K562 treated with DMSO at 1 percent for 24 hours (cell line): ENCODE results near the gene EEF1G. TPM values are rescaled to one million over a fixed set of nuclear protein-coding genes. Genes with fewer than 3 reads are reported as not detected.

Experiments used
- total RNA-seq: library from RNA; unstranded; fragments of 300-600 nt; gene quantifications from 2 replicates; pipeline ENCODE4 v1.2.3, GENCODE V29; 2022; ENCODE audit warnings: low read depth; ENCODE audit not compliant: insufficient read depth

EEF1G gene, protein sequence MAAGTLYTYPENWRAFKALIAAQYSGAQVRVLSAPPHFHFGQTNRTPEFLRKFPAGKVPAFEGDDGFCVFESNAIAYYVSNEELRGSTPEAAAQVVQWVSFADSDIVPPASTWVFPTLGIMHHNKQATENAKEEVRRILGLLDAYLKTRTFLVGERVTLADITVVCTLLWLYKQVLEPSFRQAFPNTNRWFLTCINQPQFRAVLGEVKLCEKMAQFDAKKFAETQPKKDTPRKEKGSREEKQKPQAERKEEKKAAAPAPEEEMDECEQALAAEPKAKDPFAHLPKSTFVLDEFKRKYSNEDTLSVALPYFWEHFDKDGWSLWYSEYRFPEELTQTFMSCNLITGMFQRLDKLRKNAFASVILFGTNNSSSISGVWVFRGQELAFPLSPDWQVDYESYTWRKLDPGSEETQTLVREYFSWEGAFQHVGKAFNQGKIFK
- 3,596 and 3,725 TPM in 2 replicates for total RNA-seq

DNA sequence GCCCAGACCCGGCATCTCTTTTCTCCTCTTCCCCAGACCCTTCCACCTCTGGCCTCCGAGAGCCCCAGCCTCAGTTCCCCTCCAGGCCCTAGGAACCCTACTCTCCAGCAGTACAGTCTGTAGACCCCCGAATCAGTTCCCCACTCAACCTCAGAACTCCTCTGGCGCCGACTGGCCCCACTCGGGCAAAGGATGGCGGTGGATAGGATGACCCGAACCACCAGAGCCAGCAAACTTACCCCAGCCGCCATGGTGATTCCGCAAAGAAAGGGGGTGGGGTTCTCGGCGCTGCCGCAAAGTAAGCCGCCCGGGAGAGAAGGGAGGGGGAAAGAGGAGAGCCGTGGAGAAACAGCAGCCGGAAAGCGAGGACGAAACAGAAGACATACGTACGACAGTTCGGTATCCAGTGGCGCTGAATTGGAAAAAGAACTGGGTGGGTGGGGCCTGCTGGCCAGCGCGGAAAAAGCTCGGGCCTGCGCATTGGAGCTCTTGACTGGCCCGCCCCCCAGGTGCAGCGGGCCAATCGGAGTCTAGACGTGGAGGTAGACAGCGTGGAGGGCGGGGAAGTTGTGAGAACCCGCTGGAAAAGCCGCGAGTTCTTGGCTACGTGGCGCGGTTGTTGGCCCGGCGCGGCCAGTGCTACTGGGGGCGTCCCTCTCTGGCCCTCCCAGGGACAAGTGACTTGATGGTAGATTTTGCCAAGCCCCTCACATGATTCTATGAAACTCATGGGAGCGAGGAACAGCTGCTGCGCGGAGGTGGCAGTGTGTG lies at the start of gene EEF1G:
TSS of gene EEF1G (minus strand) at position 300 of the 771 bp plus-strand sequence. CDS start at position 251, 49 bp downstream.

DNA sequence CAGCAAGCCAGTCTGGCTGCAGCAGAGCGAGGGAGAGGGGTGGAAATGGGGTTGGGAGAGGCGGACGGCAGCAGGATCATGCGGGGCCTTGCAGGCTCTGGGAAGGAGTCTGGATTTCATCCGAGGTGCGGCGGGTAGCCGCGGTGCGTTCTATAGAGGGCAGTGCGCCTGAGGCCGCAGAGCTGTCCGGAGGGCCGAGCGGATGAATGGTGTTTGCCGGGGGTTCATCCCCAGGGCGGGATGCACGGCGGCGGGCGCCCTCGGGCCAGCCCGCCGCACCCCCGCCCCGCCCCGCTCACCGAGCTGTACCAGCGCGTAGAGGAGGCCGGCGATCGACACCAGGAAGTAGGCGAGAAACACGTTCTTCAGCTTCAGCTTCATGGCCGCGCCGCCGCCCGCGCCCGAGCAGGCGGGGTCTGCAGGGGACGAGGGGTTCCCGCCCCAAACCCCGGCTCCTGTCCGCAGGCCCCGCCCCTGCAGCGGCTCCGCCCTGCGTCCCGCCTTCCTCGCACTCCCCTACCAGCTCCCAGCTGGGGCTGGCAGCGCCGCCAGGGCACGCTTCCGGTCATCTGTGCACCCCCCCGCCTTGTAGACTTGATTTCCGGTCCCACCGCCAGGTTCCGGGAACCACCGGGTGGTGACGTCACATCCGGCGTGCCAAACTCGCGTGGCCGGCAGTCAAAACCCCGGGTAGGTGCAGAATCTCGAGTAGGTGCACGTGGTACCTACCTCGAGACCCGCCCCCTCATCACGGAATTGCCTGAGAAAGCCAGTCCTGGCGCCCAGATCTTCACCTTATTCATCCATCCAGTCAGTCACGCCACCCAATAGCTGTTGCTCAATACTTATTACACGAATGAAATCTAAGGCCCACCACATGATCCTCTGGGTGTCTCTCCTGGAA lies 48.1 kb upstream of the EEF1G start, which contains the start of gene B3GAT3:
TSS of gene B3GAT3 (minus strand) at position 420 of the 904 bp plus-strand sequence. CDS start at position 381, 39 bp downstream.

DNA sequence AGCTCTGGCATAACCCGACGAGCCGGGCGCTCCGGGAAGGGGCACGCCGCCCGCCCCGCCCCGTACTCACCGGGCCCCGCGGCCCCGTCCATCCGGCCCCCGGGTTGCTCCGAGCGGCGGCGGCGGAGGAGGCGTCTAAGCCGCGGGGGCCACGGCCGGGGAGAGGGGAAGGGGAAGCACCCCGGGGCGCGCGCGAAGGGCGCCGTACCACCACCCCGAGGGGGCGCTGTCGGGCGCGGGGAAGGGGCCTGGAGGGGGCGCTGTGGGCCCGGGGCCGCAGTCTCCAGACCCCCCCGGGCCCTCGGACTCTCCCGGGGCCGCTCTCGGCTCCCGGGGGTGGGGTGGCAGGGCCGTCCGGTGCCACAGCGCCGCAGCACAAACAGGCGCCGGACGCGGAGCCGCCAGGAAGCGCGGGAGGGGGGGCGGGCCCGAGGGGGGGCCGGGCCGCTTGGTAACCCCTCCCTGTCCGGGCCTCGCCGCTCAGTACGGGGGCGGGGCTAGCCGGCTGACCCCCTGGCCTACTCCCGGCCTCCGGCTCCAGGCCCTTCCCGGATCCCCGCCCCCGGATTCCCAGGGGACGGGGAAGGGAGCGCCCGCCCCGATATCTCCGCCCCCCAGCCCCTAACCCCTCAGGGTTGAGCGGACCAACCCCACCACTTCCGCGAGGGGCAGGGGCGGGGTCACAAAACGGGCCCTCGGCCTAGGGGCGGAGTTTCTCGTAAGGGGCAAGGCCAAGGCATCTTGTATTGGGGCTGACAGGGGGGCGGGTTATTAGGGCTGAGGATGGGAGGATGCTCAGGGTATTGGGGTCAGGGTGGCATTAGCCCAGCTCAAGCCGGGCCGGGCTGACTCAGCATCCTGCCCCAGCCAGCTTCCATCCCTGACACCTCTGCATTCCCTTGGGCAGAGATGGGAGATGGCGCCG lies 38.9 kb upstream of the EEF1G start, which contains the start of the genes EML3 and ROM1:
TSS of gene EML3 (minus strand) at position 410 of the 925 bp plus-strand sequence. CDS start at position 92, 318 bp downstream.
TSS of gene ROM1 (plus strand) at position 892 of the 925 bp plus-strand sequence. CDS start at position 917, 25 bp downstream.

DNA sequence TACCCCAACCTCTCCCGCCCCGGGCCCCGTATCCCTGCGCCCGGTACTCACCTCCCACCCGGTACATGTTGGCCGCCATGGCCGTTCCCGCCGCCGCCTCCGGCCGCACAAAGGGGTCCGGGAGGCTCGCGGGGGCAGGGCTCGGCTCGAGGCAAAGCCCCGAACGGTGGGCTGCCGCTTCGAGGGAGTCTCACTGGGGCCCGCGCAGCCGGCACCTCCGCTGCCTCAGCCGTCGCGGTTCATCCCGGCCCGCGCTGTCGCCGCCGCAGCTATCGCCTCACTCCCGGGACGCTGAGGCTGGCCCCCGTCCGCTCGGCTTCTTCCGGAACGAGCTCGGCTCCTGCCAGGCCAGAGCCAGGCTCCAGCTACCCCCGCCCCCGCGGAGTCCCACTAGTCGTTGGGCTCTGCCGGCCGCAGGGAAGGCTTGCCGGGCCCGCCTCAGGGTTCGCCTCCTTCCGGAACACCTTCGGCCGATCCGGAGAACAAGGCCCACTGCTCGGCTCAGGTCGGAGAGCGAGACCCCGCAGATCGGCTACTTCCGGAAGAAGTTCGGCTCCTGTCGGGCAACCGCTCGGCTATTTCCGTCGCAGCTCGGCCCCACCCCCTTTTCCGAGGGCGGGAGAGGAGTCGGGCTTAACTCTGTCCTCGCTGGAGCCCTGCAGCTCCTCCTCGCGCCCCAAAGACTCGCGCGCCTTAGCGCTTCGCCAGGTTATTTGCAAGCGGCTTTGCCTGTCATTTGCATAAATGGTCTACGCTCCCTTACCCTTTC lies 27.9 kb upstream of the EEF1G start, which contains the start of gene MTA2:
TSS of gene MTA2 (minus strand) at position 494 of the 769 bp plus-strand sequence. CDS start at position 79, 415 bp downstream.

DNA sequence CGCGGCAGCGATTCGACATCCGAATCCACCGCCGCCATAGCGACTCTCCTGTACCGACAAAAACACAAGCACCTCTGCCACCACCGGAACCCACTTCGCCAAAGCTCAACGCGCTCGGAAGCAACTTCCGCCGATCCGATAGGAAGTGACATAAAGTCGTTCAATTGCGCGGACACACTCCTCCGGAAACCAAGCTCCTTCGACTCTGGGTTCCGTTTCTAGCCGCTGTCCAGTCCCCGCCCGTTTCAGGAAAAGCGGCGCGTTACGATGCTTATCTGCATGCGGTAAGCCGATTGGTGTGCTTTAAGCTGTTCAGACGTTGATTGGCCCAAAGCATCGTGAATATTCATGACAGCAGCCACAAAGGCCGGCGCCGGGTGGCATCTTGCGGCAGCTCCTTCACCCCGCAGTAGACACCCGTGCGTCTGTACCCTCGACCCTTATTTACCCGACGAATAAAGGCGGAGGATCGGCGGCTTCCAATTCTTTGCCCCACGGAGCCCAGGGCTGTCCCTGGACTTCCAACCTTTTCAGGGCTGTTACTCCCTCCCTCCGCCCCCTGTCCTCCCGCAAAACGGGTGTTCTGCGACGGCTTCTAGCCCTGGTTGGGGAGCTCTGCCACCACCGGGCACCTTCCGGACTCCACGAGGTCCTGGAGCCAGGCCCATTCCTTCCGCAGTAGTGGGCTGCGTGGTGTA lies 17.9 kb upstream of the EEF1G start, which contains the start of gene TUT1:
TSS of gene TUT1 (minus strand) at position 76 of the 698 bp plus-strand sequence. CDS start at position 38, 38 bp downstream.

DNA sequence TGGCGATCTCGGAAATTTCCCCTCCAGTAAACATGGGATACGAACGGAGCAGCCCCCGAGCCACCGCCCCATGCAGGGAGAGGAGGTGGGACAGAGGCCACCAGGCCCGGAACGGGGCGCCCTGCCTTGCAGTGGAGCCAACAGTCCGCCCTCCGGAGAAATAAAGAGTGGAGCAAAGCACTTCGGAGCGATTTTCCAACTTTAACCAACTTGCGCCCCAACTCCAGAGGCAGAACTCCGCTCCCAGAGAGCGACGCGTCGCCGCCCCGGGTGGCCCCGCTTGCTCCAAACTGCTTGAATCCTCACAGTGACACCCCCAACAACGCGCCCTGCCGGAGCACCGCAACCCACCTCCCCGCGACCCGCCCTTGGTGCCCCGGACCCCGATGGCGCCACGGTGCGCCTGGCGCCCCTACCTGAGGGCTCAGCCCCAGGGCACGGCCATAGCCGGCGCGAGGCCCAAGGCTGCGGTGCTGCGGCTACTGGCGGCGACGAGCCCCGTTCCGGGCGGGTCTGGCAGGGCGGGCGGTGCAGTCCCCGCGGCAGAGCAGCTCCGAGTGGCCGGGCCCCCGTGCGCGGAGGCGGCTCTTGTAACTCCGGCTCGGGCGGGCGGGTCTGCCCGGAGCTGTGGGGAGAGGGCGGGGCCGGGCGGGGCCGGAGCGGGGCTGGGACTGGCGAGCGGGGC lies 27.3 kb downstream of the EEF1G start, which contains the start of gene AHNAK:
TSS of gene AHNAK (minus strand) at position 563 of the 685 bp plus-strand sequence. CDS start 10,708 bp downstream, outside the sequence.

Other genes starting within 250 kb of the EEF1G start
- 33.6 and 38.2 TPM in 2 replicates for gene ASRGL1, start 236.4 kb downstream of the EEF1G start, total RNA-seq
- not detected in 2 replicates for gene SCGB1A1, start 154.9 kb downstream of the EEF1G start, total RNA-seq
- 22.4 and 23.6 TPM in 2 replicates for gene AHNAK, start 27.1 kb downstream of the EEF1G start, total RNA-seq
- gene TUT1, start 17.6 kb upstream of the EEF1G start, total RNA-seq, result 29.6 and 30.9 TPM in 2 replicates
- 101 and 103 TPM in 2 replicates for gene MTA2, start 28.0 kb upstream of the EEF1G start, total RNA-seq
- 33.2 and 34.6 TPM in 2 replicates for gene EML3, start 38.9 kb upstream of the EEF1G start, total RNA-seq
- 1.3 and 1.7 TPM in 2 replicates for gene ROM1, start 39.4 kb upstream of the EEF1G start, total RNA-seq
- 118 TPM in 2 replicates for gene B3GAT3, start 48.1 kb upstream of the EEF1G start, total RNA-seq
- gene GANAB, start 72.7 kb upstream of the EEF1G start, total RNA-seq, result 290 and 292 TPM in 2 replicates
- gene INTS5, start 79.4 kb upstream of the EEF1G start, total RNA-seq, result 44.5 and 48.9 TPM in 2 replicates
- 127 and 134 TPM in 2 replicates for gene C11orf98, start 91.3 kb upstream of the EEF1G start, total RNA-seq
- gene CSKMT, start 91.4 kb upstream of the EEF1G start, total RNA-seq, result 26.4 and 27.9 TPM in 2 replicates
- 24.1 and 25.0 TPM in 2 replicates for gene UQCC3, start 97.8 kb upstream of the EEF1G start, total RNA-seq
- gene LBHD1, start 98.4 kb upstream of the EEF1G start, total RNA-seq, result 5.9 and 7.1 TPM in 2 replicates
- 259 and 275 TPM in 2 replicates for gene UBXN1, start 105.2 kb upstream of the EEF1G start, total RNA-seq
- 0.22 TPM in 1 of 2 replicates, not detected in the other for gene LRRN4CL, start 115.6 kb upstream of the EEF1G start, total RNA-seq
- 49.7 and 57.8 TPM in 2 replicates for gene BSCL2, start 133.5 kb upstream of the EEF1G start, total RNA-seq
- gene GNG3, start 133.8 kb upstream of the EEF1G start, total RNA-seq, result 0.44 TPM in 1 of 2 replicates, not detected in the other
- gene HNRNPUL2, start 153.6 kb upstream of the EEF1G start, total RNA-seq, result 30.7 and 35.4 TPM in 2 replicates
- 53.1 and 59.6 TPM in 2 replicates for gene TTC9C, start 154.6 kb upstream of the EEF1G start, total RNA-seq
- gene ZBTB3, start 180.3 kb upstream of the EEF1G start, total RNA-seq, result 3.9 and 4.2 TPM in 2 replicates
- 133 and 165 TPM in 2 replicates for gene POLR2G, start 187.7 kb upstream of the EEF1G start, total RNA-seq
- 37.5 and 47.4 TPM in 2 replicates for gene TAF6L, start 197.5 kb upstream of the EEF1G start, total RNA-seq
- gene TMEM179B, start 213.5 kb upstream of the EEF1G start, total RNA-seq, result 51.3 and 52.2 TPM in 2 replicates
- 22.4 and 24.5 TPM in 2 replicates for gene TMEM223, start 218.1 kb upstream of the EEF1G start, total RNA-seq
- 73.6 and 82.9 TPM in 2 replicates for gene NXF1, start 231.5 kb upstream of the EEF1G start, total RNA-seq